Hepatocyte (in vitro differentiated cells): Measurements from ENCODE around the gene PHF2. TPM values are rescaled to one million over a fixed set of nuclear protein-coding genes. Genes with fewer than 3 reads are reported as not detected.

Experiments used
- DNase-seq: peaks from one replicate; pipeline ENCODE4 v3.0.0-alpha.2; 2016; ENCODE audit warnings: low spot score
- H2AFZ ChIP-seq: fragments of 200-600 bp; sonication (generic); 2 replicates; pipeline ENCODE4 v1.6.0; 2016; ENCODE audit warnings: antibody characterized with exemption, mild to moderate bottlenecking
- H3K27ac ChIP-seq: fragments of 200-600 bp; sonication (generic); 2 replicates; pipeline ENCODE4 v1.5.1; 2016; ENCODE audit warnings: mild to moderate bottlenecking
- H3K27me3 ChIP-seq: fragments of 200-600 bp; sonication (generic); 2 replicates; pipeline ENCODE4 v1.6.1; 2016
- H3K36me3 ChIP-seq: fragments of 200-600 bp; sonication (generic); replicated peaks from 2 replicates; pipeline ENCODE4 v1.5.1; 2016; ENCODE audit warnings: low read depth; ENCODE audit not compliant: insufficient read depth
- H3K4me1 ChIP-seq: fragments of 200-600 bp; sonication (generic); 2 replicates; pipeline ENCODE4 v1.5.1; 2016; ENCODE audit warnings: mild to moderate bottlenecking, moderate library complexity; ENCODE audit not compliant: insufficient read depth
- H3K4me2 ChIP-seq: fragments of 200-600 bp; sonication (generic); 2 replicates; pipeline ENCODE4 v1.6.0; 2016
- H3K4me3 ChIP-seq: fragments of 200-600 bp; sonication (generic); 2 replicates; pipeline ENCODE4 v1.5.1; 2016; ENCODE audit warnings: mild to moderate bottlenecking
- H3K79me2 ChIP-seq: fragments of 200-600 bp; sonication (generic); 2 replicates; pipeline ENCODE4 v1.6.0; 2017; ENCODE audit warnings: mild to moderate bottlenecking
- H3K9me2 ChIP-seq: fragments of 200-600 bp; sonication (generic); replicated peaks from 2 replicates; pipeline ENCODE4 v1.6.0; 2017; ENCODE audit warnings: mild to moderate bottlenecking; ENCODE audit not compliant: insufficient read depth
- H3K9me3 ChIP-seq: fragments of 200-600 bp; sonication (generic); 2 replicates; pipeline ENCODE4 v1.5.1; 2016; ENCODE audit warnings: low read depth, mild to moderate bottlenecking
- H4K20me1 ChIP-seq: fragments of 200-600 bp; sonication (generic); 2 replicates; pipeline ENCODE4 v1.6.0; 2016; ENCODE audit warnings: mild to moderate bottlenecking; ENCODE audit not compliant: insufficient read depth, poor library complexity, severe bottlenecking
- EZH2 ChIP-seq: fragments of 200-600 bp; sonication (generic); IDR thresholded peaks from 2 replicates; pipeline ENCODE4 v1.6.1; 2016; ENCODE audit warnings: antibody characterized with exemption, mild to moderate bottlenecking, borderline replicate concordance
- EZH2phosphoT487 ChIP-seq: fragments of 200-600 bp; sonication (generic); IDR thresholded peaks from one replicate; pipeline ENCODE4 v1.6.1; 2018; ENCODE audit warnings: antibody characterized with exemption, mild to moderate bottlenecking, low read depth, moderate library complexity; ENCODE audit not compliant: unreplicated experiment, severe bottlenecking
- WGBS: methylation state at CpG from one replicate; pipeline ENCODE4 v1.1.6; 2016; ENCODE audit warnings: low lambda C conversion rate; ENCODE audit errors: missing lambda C conversion rate; 5-methylcytosine and 5-hydroxymethylcytosine counted together
- polyA plus RNA-seq: library from polyadenylated mRNA; unstranded; fragments of >200 nt; fragmentation: Nextera tagmentation; extraction: Ambion mirVana; gene quantifications from 2 replicates; pipeline ENCODE4 v1.2.1, GENCODE V29; 2016
- total RNA-seq: library from RNA; depleted of rRNA; stranded (reverse); fragments of >200 nt; gene quantifications from 2 replicates; pipeline ENCODE4 v1.2.3, GENCODE V29; 2014
- TF ChIP-seq, protein P1 (sequence below): fragments of 200-600 bp; sonication (generic); IDR thresholded peaks from 2 replicates; pipeline ENCODE4 v1.5.1; 2016; ENCODE audit warnings: antibody characterized with exemption, mild to moderate bottlenecking; ENCODE audit not compliant: poor library complexity

Gene PHF2
- total and polyA plus RNA-seq, 2 experiments from 2014 or later: 10.5 to 19.8 TPM

- DNase-seq: no peak
- H4K20me1 ChIP-seq: no peaks in the 10 kb centered on the region
- WGBS: 93% methylated on average over 16 of the region's 16 CpGs
Observed at GRCh38 chr9:93673021-93673838, 96.8 kb downstream of the PHF2 start.

GRCh38 chr9:93673839-93674334, 97.5 kb downstream of the PHF2 start:
- H3K9me3 ChIP-seq: no peaks in the 10 kb centered on the region
- no peak overlapping the region for H2AFZ ChIP-seq
- H3K4me2 ChIP-seq: no peak overlapping the region
- TF ChIP-seq EZH2: no peak
- TF ChIP-seq, protein P1, sequence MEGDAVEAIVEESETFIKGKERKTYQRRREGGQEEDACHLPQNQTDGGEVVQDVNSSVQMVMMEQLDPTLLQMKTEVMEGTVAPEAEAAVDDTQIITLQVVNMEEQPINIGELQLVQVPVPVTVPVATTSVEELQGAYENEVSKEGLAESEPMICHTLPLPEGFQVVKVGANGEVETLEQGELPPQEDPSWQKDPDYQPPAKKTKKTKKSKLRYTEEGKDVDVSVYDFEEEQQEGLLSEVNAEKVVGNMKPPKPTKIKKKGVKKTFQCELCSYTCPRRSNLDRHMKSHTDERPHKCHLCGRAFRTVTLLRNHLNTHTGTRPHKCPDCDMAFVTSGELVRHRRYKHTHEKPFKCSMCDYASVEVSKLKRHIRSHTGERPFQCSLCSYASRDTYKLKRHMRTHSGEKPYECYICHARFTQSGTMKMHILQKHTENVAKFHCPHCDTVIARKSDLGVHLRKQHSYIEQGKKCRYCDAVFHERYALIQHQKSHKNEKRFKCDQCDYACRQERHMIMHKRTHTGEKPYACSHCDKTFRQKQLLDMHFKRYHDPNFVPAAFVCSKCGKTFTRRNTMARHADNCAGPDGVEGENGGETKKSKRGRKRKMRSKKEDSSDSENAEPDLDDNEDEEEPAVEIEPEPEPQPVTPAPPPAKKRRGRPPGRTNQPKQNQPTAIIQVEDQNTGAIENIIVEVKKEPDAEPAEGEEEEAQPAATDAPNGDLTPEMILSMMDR: no peak
- H3K4me1 ChIP-seq: no peaks in the 10 kb centered on the region
- H3K27me3 ChIP-seq: no peaks in the 10 kb centered on the region
- H3K9me2 ChIP-seq: no peaks in the 10 kb centered on the region
- WGBS: 96% methylated on average over 13 of the region's 13 CpGs
- H3K36me3 ChIP-seq: no peaks in the 10 kb centered on the region
- no peaks in the 10 kb centered on the region for H3K79me2 ChIP-seq
- H3K4me3 ChIP-seq: no peak overlapping the region
- DNase-seq: no peak
- no peak overlapping the region for H3K27ac ChIP-seq
- H4K20me1 ChIP-seq: no peaks in the 10 kb centered on the region

More at GRCh38 chr9:93673021-93673838, 96.8 kb downstream of the PHF2 start:
- Histone ChIP-seq H2AFZ (no peak overlapping the region), H3K9me2 (no peaks in the 10 kb centered on the region), H3K9me3 (no peaks in the 10 kb centered on the region), H3K36me3 (no peaks in the 10 kb centered on the region), H3K79me2 (no peaks in the 10 kb centered on the region), H3K27ac (no peak overlapping the region), H3K27me3 (no peaks in the 10 kb centered on the region), H3K4me3 (no peak overlapping the region), H3K4me1 (no peaks in the 10 kb centered on the region), H3K4me2 (no peak overlapping the region)
- no peak for TF ChIP-seq EZH2phosphoT487
- TF ChIP-seq, protein P1: no peak
- no peak for TF ChIP-seq EZH2

GRCh38 chr9:93674580-93675335, 98.4 kb downstream of the PHF2 start:
- DNase-seq: no peak
- H3K4me2 ChIP-seq: no peak overlapping the region
- no peak overlapping the region for H3K4me3 ChIP-seq
- no peaks in the 10 kb centered on the region for H3K79me2 ChIP-seq
- no peaks in the 10 kb centered on the region for H4K20me1 ChIP-seq
- no peaks in the 10 kb centered on the region for H3K27me3 ChIP-seq
- WGBS: 97% methylated on average over 14 of the region's 14 CpGs
- H3K27ac ChIP-seq: no peak overlapping the region
- H2AFZ ChIP-seq: no peak overlapping the region
- no peaks in the 10 kb centered on the region for H3K4me1 ChIP-seq
- no peaks in the 10 kb centered on the region for H3K9me3 ChIP-seq
- no peaks in the 10 kb centered on the region for H3K36me3 ChIP-seq
- TF ChIP-seq EZH2phosphoT487 (no peak), EZH2 (no peak)
- TF ChIP-seq, protein P1: no peak
- H3K9me2 ChIP-seq: no peaks in the 10 kb centered on the region
